HepG2 (cell line): ENCODE measurements around the gene LIMK2. TPM values are rescaled to one million over a fixed set of nuclear protein-coding genes. Genes with fewer than 3 reads are reported as not detected.

Experiments
- BORCS8-MEF2B ChIP-seq: sonication (generic); formaldehyde crosslinking; IDR thresholded peaks from 2 replicates; pipeline ENCODE4 v1.8.0; 2022; ENCODE audit warnings: mild to moderate bottlenecking, missing genetic modification reagents
- DBP ChIP-seq: sonication (generic); formaldehyde crosslinking; IDR thresholded peaks from 2 replicates; pipeline ENCODE4 v1.4.0; 2020; ENCODE audit warnings: missing genetic modification reagents; ENCODE audit errors: not compliant biosample characterization
- DMAP1 ChIP-seq: IDR thresholded peaks from 2 replicates; pipeline ENCODE4 v1.6.1; 2016
- DNMT1 ChIP-seq: sonication (generic); formaldehyde crosslinking; IDR thresholded peaks from 2 replicates; pipeline ENCODE4 v1.5.1; 2020; ENCODE audit warnings: mild to moderate bottlenecking, missing genetic modification reagents
- GFI1 ChIP-seq: sonication (generic); formaldehyde crosslinking; IDR thresholded peaks from 2 replicates; pipeline ENCODE4 v1.5.0; 2020; ENCODE audit warnings: missing genetic modification reagents, mild to moderate bottlenecking, borderline replicate concordance
- GLMP ChIP-seq: sonication (generic); formaldehyde crosslinking; IDR thresholded peaks from 2 replicates; pipeline ENCODE4 v1.9.0; 2021; ENCODE audit warnings: missing genetic modification reagents, mild to moderate bottlenecking, borderline replicate concordance
- GTF3A ChIP-seq: sonication (generic); formaldehyde crosslinking; conservative IDR thresholded peaks from 2 replicates; pipeline ENCODE4 v1.4.0; 2020; ENCODE audit warnings: mild to moderate bottlenecking, missing genetic modification reagents
- HDAC1 ChIP-seq: sonication (generic); formaldehyde crosslinking; IDR thresholded peaks from 2 replicates; pipeline ENCODE4 v1.5.1; 2020; ENCODE audit warnings: mild to moderate bottlenecking, missing genetic modification reagents
- HOXA9 ChIP-seq: sonication (generic); formaldehyde crosslinking; IDR thresholded peaks from 2 replicates; pipeline ENCODE4 v1.8.1; 2022; ENCODE audit warnings: missing genetic modification reagents, mild to moderate bottlenecking, moderate library complexity, borderline replicate concordance
- MIER2 ChIP-seq: IDR thresholded peaks from 2 replicates; pipeline ENCODE4 v1.6.1; 2016; ENCODE audit warnings: missing biosample characterization, missing genetic modification reagents
- RBM39 ChIP-seq: fragments of 200-400 bp; formaldehyde crosslinking; IDR thresholded peaks from one replicate; pipeline ENCODE4 v1.6.1; 2018; ENCODE audit warnings: antibody characterized with exemption, mild to moderate bottlenecking, low read depth, low read length; ENCODE audit not compliant: poor library complexity, severe bottlenecking
- TAF15 ChIP-seq: fragments of 200-400 bp; formaldehyde crosslinking; IDR thresholded peaks from one replicate; pipeline ENCODE4 v1.6.1; 2018; ENCODE audit warnings: mild to moderate bottlenecking, low read depth, low read length; ENCODE audit not compliant: poor library complexity, severe bottlenecking
- TFDP2 ChIP-seq: sonication (generic); formaldehyde crosslinking; IDR thresholded peaks from 2 replicates; pipeline ENCODE4 v1.4.0; 2020; ENCODE audit warnings: missing genetic modification reagents
- YY1 ChIP-seq: IDR thresholded peaks from 2 replicates; pipeline ENCODE4 v1.6.1; 2011; ENCODE audit warnings: low read length, low read depth, moderate library complexity, mild to moderate bottlenecking; ENCODE audit not compliant: insufficient read depth, insufficient replicate concordance
- ZBTB14 ChIP-seq: sonication (generic); formaldehyde crosslinking; IDR thresholded peaks from 2 replicates; pipeline ENCODE4 v1.4.0; 2020; ENCODE audit warnings: missing genetic modification reagents
- ZFP41 ChIP-seq: sonication (generic); formaldehyde crosslinking; IDR thresholded peaks from 2 replicates; pipeline ENCODE4 v1.4.0; 2020; ENCODE audit warnings: mild to moderate bottlenecking, missing genetic modification reagents, borderline replicate concordance
- ZNF20 ChIP-seq: sonication (generic); formaldehyde crosslinking; IDR thresholded peaks from 2 replicates; pipeline ENCODE4 v1.4.0; 2020; ENCODE audit warnings: mild to moderate bottlenecking, moderate library complexity, missing genetic modification reagents
- ZNF205 ChIP-seq: IDR thresholded peaks from 2 replicates; pipeline ENCODE4 v1.6.1; 2018; ENCODE audit warnings: missing biosample characterization, missing genetic modification reagents
- ZNF510 ChIP-seq: sonication (generic); formaldehyde crosslinking; IDR thresholded peaks from 2 replicates; pipeline ENCODE4 v1.4.0; 2020; ENCODE audit warnings: low read depth, mild to moderate bottlenecking, missing genetic modification reagents
- ZNF543 ChIP-seq: sonication (generic); formaldehyde crosslinking; IDR thresholded peaks from 2 replicates; pipeline ENCODE4 v1.4.0; 2020; ENCODE audit warnings: mild to moderate bottlenecking, missing genetic modification reagents
- ZNF792 ChIP-seq: IDR thresholded peaks from 2 replicates; pipeline ENCODE4 v1.6.1; 2016
- polyA plus RNA-seq, 8 experiments: library from polyadenylated mRNA; depleted of rRNA in 3 of 8; stranded (reverse) in 7 of 8; unstranded in 1 of 8; fragments of >200 nt; fragmentation: Illumina TruSeq in 4 of 8; extraction: Trizol in 4 of 8; gene quantifications; 2 replicates each; pipeline versions ENCODE4 v1.2.1 to v1.2.3, GENCODE V29; 2011 to 2016; ENCODE audit warnings: low read depth in 4 of 8, missing spikeins in 1 of 8, mixed read lengths in 1 of 8; ENCODE audit not compliant: insufficient read depth in 1 of 8
- total RNA-seq, 5 experiments: library from RNA; depleted of rRNA; stranded (reverse); fragments of >200 nt; fragmentation: Illumina TruSeq; extraction: Trizol; gene quantifications; 2 replicates each; pipeline ENCODE4 v1.2.3, GENCODE V29; 2016; ENCODE audit warnings: low read depth in 1 of 5
- TF ChIP-seq, protein P1 (sequence below): sonication (generic); formaldehyde crosslinking; IDR thresholded peaks from 2 replicates; pipeline ENCODE4 v1.5.0; 2020; ENCODE audit warnings: missing genetic modification reagents
- TF ChIP-seq, protein P2 (sequence below): sonication (generic); formaldehyde crosslinking; IDR thresholded peaks from 2 replicates; pipeline ENCODE4 v1.8.0; 2022; ENCODE audit warnings: missing genetic modification reagents, low read depth, mild to moderate bottlenecking, borderline replicate concordance

LIMK2 gene
- total and polyA plus RNA-seq, 2 of the 13 experiments (the other 11 are each of a cell fraction or from before 2014, with no cell fraction given) = 20.9 to 29.8 TPM

GRCh38 chr22:31290494-31291471, 78.7 kb downstream of the LIMK2 start (continued):
- no peak for TF ChIP-seq ZNF543 (CRISPR knock-in tag)
- TF ChIP-seq DNMT1 (CRISPR knock-in tag) = peak; percentile 86
- TF ChIP-seq ZFP41 = peak; percentile 54; the same call in 1 of the 2 replicates
- peak; percentile 42; the same call in 1 of the 2 replicates for TF ChIP-seq ZNF205 (CRISPR knock-in tag)
- peak; percentile 86 for TF ChIP-seq BORCS8-MEF2B (CRISPR knock-in tag)
- peak; percentile 84 for TF ChIP-seq DMAP1 (CRISPR knock-in tag)
- peak; percentile 2; the same call in 1 of the 2 replicates for TF ChIP-seq GFI1
- TF ChIP-seq, protein P1, sequence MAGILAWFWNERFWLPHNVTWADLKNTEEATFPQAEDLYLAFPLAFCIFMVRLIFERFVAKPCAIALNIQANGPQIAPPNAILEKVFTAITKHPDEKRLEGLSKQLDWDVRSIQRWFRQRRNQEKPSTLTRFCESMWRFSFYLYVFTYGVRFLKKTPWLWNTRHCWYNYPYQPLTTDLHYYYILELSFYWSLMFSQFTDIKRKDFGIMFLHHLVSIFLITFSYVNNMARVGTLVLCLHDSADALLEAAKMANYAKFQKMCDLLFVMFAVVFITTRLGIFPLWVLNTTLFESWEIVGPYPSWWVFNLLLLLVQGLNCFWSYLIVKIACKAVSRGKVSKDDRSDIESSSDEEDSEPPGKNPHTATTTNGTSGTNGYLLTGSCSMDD (CRISPR knock-in tag) = 0 out of 2 replicates have a peak, but pooled peaks have one; percentile 53
- peak; percentile 42 for TF ChIP-seq DBP (CRISPR knock-in tag)
- TF ChIP-seq GLMP (CRISPR knock-in tag) = no peak
- no peak for TF ChIP-seq ZNF510 (CRISPR knock-in tag)
- TF ChIP-seq GTF3A (CRISPR knock-in tag) = no peak
- TF ChIP-seq RBM39 = no peak
- no peak for TF ChIP-seq ZNF20
- TF ChIP-seq TAF15 = peak; percentile 54
- TF ChIP-seq TFDP2 (CRISPR knock-in tag) = peak; percentile 83
- TF ChIP-seq ZNF792 = peak; percentile 90
- TF ChIP-seq MIER2 (CRISPR knock-in tag) = no peak
- peak; percentile 98 for TF ChIP-seq HDAC1
- TF ChIP-seq HOXA9 (CRISPR knock-in tag) = no peak
- TF ChIP-seq ZBTB14 (CRISPR knock-in tag) = peak; percentile 31
- TF ChIP-seq YY1 = no peak
- TF ChIP-seq, protein P2, sequence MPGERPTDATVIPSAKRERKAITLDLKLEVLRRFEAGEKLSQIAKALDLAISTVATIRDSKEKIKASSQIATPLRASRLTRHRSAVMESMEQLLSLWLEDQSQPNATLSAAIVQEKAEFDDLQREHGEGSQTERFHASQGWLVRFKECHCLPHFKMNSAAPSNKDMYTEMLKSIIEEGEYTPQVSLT (CRISPR knock-in tag) = no peak
